A549 (cell line): ENCODE measurements around the gene ALDH6A1.

Experiments
- CHD4 ChIP-seq: fragments of 200-600 bp; sonication (generic); IDR thresholded peaks from 2 replicates; pipeline ENCODE4 v1.6.1; 2016; ENCODE audit warnings: antibody characterized with exemption, mild to moderate bottlenecking, borderline replicate concordance
- JUN ChIP-seq, 2 experiments: fragments of >200 bp; sonication (Bioruptor Twin); formaldehyde crosslinking; IDR thresholded peaks; 2 replicates in 1 of 2; 3 replicates in 1 of 2; pipeline ENCODE4 v1.6.1; 2016 to 2017
- POLR2A ChIP-seq: IDR thresholded peaks from 2 replicates; pipeline ENCODE4 v1.6.1; 2012; ENCODE audit warnings: mild to moderate bottlenecking, low read length
- RNF2 ChIP-seq: fragments of 200-600 bp; sonication (generic); IDR thresholded peaks from 2 replicates; pipeline ENCODE4 v1.6.1; 2016; ENCODE audit warnings: low read depth, mild to moderate bottlenecking, antibody characterized with exemption, moderate library complexity, borderline replicate concordance

GRCh38 chr14:74089251-74090020 lies 5.2 kb upstream of the ALDH6A1 start:
- TF ChIP-seq JUN (IDR thresholded peaks at IDR 0.05) (no peak), POLR2A (no peak), CHD4 (no peak), RNF2 (no peak)
